Measurements from ENCODE around the gene ID3. TPM values are rescaled to one million over a fixed set of nuclear protein-coding genes. Genes with fewer than 3 reads are reported as not detected.

The ID3 gene
- total RNA-seq, 1 donor from 2014 or later: 1,094 TPM

DNA sequence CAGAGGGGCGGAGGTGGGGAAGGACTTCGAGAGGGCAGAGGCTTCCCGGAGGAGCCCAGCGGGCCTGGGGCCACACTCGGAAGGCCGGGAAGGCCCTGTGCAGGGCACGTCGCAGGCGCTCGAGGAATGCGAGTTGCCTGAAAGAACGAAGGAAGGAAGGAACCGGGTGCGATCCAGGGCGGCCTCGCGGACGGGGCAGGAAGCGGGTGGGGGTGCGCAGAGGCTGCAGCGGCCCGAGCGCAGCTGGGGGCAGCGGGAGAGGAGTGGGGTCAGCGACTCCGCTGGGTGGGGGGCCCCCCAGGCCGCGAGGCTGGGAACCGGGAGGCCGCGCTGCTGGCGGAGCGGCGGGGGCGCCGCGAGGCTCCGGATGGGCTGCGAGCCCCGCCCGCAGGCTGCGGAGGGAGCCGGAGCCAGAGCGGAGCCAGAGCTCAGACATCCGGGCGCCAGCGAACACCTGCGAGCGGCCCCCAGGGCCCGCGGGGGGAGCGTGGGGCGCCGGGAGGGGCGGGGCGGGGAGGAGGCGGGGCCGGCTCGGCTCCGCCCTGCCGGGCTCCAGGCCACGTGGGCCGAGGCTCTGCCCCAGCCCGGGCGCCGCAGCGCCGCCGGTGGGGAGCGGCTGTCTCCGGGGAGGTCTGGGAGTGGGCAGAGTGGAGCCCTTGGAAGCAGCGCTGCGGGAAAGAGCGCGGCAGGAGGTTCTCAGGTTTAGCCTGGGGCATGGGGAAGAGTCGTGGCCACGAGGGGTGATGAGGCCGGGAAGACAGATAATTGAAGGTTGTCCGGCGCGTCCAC is 4.6 kb downstream of the ID3 start:
- DNase-seq (ENCODE audit: low spot score in 2 of 2): peak; percentile 47 to 92
- Histone ChIP-seq H3K4me1 (peaks cover 6 to 19% of the 10 kb centered on the region in 2 donors), H3K27me3 (no peaks in the 10 kb centered on the region), H3K4me3 (peak overlapping the region; percentile 89 to 95), H3K36me3 (peaks cover 17 to 25% of the 10 kb centered on the region in 2 donors), H3K27ac (peak overlapping the region; percentile 92), H3K9me3 (no peaks in the 10 kb centered on the region)
- intact Hi-C loops (cut with DNase I): loop anchor here (1.0 to 5.0 kb wide), 3 partner anchors 24 to 80 kb away; no protein-coding TSS in a partner anchor
- TF ChIP-seq, protein P1, sequence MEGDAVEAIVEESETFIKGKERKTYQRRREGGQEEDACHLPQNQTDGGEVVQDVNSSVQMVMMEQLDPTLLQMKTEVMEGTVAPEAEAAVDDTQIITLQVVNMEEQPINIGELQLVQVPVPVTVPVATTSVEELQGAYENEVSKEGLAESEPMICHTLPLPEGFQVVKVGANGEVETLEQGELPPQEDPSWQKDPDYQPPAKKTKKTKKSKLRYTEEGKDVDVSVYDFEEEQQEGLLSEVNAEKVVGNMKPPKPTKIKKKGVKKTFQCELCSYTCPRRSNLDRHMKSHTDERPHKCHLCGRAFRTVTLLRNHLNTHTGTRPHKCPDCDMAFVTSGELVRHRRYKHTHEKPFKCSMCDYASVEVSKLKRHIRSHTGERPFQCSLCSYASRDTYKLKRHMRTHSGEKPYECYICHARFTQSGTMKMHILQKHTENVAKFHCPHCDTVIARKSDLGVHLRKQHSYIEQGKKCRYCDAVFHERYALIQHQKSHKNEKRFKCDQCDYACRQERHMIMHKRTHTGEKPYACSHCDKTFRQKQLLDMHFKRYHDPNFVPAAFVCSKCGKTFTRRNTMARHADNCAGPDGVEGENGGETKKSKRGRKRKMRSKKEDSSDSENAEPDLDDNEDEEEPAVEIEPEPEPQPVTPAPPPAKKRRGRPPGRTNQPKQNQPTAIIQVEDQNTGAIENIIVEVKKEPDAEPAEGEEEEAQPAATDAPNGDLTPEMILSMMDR (IDR thresholded peaks at IDR 0.05): peak in 2 of 3 experiments; percentile 22 to 28

DNA sequence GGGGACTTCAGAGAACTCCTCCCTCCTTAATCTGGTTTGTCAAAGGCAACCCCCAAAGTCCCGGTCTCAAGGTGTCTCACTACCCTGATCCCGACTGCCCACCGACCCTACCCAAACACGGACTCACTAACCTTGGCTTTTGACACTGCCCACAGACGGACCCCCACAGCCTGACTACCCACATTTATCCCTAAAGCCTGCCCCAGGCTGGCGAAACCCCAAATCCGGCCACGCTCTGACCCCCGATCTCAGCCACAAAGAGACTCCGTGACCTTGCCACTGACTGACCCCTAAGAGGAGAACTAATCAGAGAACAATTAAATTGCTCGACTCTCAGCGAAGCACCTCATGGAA is 5.2 kb downstream of the ID3 start:
- peak overlapping the region; percentile 89 to 95 for H3K4me3 ChIP-seq

DNA sequence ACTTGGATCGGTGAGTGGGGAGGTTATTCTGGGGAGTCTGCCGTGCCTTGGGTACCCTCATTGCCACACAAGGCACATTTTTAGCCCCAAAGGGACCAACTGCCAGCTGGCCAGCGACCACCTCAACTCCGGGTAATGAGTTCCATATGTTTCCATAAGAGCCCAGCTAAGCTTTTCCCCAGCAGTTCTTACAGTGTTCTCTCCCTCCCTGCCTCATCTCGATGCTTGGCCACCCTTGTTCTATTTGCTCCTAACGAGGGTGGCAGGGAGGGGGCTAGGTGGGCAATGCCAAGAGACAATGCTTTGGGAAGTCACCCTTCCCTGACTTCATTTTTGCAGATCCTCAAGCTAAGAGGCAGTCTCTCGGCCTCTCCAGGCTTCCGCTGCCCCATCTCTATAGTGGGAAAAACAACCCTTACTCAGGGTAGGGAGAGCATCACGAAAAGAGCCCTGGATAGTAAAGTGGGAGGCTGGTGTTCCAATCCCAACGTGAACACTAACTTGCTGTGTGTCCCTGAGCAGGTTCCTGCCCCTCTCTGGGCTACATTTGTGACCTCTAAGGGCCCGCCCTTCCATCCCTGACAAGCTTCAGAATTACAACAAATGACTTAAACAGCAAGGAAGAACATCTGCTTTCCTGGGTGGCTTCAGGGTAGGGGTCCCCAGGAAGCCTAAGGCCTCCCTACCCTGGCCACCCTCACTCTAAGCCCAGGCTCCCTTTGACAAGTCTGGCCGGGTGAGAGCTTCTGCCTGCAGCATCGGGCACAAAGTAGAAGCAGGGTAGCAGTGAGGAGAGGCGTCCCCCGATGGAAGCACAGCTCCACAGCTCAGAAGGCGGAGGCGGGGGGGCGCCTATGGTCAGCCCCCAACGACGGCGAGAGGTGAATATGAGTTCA is 5.8 kb downstream of the ID3 start:
- DNase-seq (ENCODE audit: low spot score in 2 of 2): no peak
- TF ChIP-seq, protein P1 (IDR thresholded peaks at IDR 0.05): no peak
- Histone ChIP-seq H3K4me1 (peaks cover 6 to 19% of the 10 kb centered on the region in 2 donors), H3K4me3 (peak overlapping the region in 1 of 2 donors; percentile 89), H3K36me3 (peaks cover 13 to 18% of the 10 kb centered on the region in 2 donors), H3K27me3 (no peaks in the 10 kb centered on the region), H3K27ac (peak overlapping the region; percentile 92), H3K9me3 (no peaks in the 10 kb centered on the region)
- intact Hi-C loops (cut with DNase I): loop anchor here (1.0 to 5.0 kb wide), 3 partner anchors 8 to 81 kb away; no protein-coding TSS in a partner anchor

More for the DNA sequence above, 5.2 kb downstream of the ID3 start:
- TF ChIP-seq, protein P1 (IDR thresholded peaks at IDR 0.05): no peak
- peak in 1 of 2 donors; percentile 7 for DNase-seq (ENCODE audit: low spot score in 2 of 2)
- peaks cover 16 to 24% of the 10 kb centered on the region in 2 donors for H3K36me3 ChIP-seq
- peaks cover 6 to 19% of the 10 kb centered on the region in 2 donors for H3K4me1 ChIP-seq
- no peaks in the 10 kb centered on the region for H3K9me3 ChIP-seq
- no peaks in the 10 kb centered on the region for H3K27me3 ChIP-seq
- peak overlapping the region; percentile 92 for H3K27ac ChIP-seq
- intact Hi-C loops (cut with DNase I): loop anchor here (2.0 to 5.0 kb wide), 2 partner anchors 38 to 81 kb away; no protein-coding TSS in a partner anchor

DNA sequence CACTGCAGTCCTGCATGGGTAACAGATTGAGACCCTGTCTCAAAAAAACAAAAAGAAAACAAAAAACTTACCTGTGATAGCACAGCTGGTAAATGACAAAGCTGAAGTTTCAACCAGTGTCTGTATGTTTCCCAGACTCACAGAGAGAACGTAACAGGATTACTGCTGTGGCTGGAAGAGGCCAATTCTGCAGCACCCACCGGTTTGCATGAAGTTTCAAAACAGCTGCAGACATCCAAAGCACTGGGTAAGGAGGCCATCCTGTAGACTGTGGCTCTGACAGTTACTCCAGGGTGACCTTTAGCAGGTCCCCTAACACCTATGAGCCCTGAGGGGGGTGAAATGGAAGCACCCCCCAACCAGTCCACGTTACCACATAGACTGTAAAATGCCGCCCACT is 7.5 kb downstream of the ID3 start:
- Histone ChIP-seq H3K27me3 (no peaks in the 10 kb centered on the region), H3K4me3 (no peak overlapping the region), H3K9me3 (no peaks in the 10 kb centered on the region), H3K27ac (peak overlapping the region; percentile 92), H3K36me3 (peaks cover 0 to 2% of the 10 kb centered on the region in 2 donors), H3K4me1 (peaks cover 6 to 23% of the 10 kb centered on the region in 2 donors)
- DNase-seq (ENCODE audit: low spot score in 2 of 2): no peak
- intact Hi-C loops (cut with DNase I): loop anchor here (5.0 kb wide), 1 partner anchor 40 kb away; no protein-coding TSS in a partner anchor
- TF ChIP-seq, protein P1 (IDR thresholded peaks at IDR 0.05): no peak

DNA sequence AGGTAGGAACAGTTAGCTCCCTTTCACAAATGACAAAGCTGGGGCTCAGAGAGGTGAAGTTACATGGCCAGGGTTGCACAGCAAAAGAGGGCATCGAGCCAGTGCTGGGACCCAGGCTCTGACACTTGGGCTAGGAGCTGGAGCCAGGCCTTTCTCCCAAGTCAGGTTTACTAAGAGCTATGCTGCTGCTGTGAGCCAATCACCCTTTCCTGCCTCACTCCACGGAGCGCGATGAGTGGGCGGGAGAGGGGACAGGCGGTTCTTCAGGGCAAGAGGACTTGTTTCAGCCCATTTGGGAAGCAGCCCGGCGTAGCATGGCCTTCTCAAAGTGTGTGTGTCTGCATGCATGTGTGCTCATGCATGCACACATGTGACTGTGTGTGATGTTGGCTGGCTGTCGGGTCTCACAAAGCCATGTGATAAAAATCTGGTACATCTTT is 10.6 kb downstream of the ID3 start:
- intact Hi-C loops (cut with DNase I): no loop called here
- DNase-seq (ENCODE audit: low spot score in 2 of 2): peak in 1 of 2 donors; percentile 81
- Histone ChIP-seq H3K36me3 (no peaks in the 10 kb centered on the region), H3K27ac (peak overlapping the region in 1 of 2 donors; percentile 7), H3K27me3 (no peaks in the 10 kb centered on the region), H3K4me3 (no peak overlapping the region), H3K9me3 (no peaks in the 10 kb centered on the region), H3K4me1 (peaks cover 0 to 20% of the 10 kb centered on the region in 2 donors)
- TF ChIP-seq, protein P1 (IDR thresholded peaks at IDR 0.05): no peak
